Lung microvascular endothelial cell (primary cell): Measurements from ENCODE around the gene MAP2K3. TPM values are rescaled to one million over a fixed set of nuclear protein-coding genes. Genes with fewer than 3 reads are reported as not detected.
"Not testable (repeated sequence)": the region's sequence is repeated elsewhere in the genome, so short reads cannot be mapped to it uniquely, and the experiment has no call there.

Source experiments
- DNase-seq, 2 donors: peaks; one replicate each; pipeline versions ENCODE4 v3.0.0 to v3.0.0-alpha.2; 2010; ENCODE audit warnings: low read depth in 2 of 2
- total RNA-seq: library from RNA; depleted of rRNA; stranded (reverse); fragments of >200 nt; gene quantifications from 2 replicates; pipeline ENCODE4 v1.2.1, GENCODE V29; 2014

MAP2K3 gene
- total RNA-seq, 1 donor from 2014 or later = 10.7 TPM

DNA sequence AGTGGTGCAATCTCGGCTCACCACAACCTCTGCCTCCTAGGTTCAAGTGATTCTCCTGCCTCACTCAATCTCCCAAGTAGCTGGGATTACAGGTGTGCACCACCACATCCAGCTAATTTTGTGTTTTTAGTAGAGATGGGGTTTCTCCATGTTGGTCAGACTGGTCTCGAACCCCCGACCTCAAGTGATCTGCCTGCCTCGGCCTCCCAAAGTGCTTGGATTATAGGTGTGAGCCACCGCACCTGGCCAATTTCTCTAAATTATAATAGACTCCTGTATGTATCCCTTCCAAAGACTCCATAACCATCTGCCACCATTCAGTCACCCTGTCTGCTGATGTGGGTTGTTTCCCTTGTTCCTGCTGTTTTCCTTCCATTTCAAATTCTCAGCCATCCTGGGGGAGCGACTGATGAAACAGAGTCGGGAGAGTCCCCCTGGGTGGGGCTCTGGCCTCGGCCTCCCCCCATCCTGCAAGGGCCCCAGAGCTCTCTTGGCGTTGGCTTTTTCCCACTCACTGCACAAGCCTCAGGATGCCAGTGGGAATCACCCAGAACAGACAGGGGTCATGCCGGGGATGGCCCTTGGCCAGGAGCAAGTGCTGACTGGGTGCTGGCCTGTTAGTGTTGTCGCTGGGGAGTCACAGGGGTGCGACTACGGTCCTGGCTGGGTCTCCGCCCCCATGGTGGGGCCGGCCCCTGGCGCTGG, 25.7 kb downstream of the MAP2K3 start:
- DNase-seq = not testable (repeated sequence)

DNA sequence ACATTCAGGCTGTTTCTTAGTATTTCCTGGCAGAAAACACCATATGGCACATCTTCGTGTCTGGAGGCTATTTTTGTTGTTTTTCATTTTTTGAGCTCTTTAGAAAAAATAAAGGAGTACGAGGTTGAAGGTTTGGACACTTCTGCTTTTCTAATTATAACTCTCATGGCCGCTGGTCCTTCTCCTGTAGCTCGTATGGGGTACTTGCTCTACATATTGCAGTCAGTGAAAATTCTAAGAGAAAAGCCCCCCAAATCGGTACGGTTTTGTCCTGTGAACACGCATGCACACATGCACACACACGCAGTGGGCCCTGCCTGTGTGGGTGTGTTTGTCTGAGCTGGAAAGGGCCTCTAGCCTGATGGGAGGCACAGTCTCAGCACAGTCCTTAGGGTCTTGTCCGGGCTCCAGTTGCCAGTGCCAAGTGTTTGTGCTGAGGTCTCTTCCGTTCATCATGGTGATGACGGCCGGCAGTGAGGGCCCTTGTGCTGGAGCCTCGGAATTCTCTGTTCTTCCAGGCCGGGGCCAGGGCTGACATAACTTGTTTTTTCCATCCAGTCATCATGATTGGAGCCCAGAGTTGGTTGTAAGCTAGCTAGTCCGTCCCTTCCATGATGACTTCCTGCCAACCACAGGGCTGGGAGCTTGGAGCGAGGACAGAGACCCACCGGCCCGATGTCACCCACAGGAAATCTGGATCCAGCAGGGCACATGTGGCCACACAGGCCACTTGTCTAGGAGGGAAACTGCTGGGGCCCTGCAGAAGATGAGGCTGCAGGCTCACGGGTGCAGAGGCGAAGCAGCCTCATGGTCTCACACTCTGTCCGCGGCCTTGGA, 26.5 kb downstream of the MAP2K3 start:
- DNase-seq = not testable (repeated sequence)

DNA sequence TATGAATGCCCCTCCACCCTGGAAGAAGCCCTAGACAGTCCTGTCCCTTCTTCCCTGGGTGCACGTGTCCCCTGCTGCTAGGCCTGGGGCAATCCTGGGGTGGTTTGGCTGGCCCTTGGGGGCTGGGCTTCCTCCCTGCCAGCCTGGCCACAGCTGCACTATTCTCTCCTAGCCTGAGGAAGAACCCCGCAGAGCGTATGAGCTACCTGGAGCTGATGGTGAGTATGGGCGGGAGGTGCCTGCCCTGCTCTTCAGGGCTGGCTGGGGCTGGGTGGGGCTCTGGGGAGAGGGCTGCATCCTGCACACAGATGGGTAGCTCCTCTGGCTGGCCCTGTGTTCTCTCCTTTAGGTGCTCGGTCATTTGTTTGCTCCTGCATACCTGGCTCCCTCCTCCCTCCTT, 28.8 kb downstream of the MAP2K3 start:
- no peak for DNase-seq

DNA sequence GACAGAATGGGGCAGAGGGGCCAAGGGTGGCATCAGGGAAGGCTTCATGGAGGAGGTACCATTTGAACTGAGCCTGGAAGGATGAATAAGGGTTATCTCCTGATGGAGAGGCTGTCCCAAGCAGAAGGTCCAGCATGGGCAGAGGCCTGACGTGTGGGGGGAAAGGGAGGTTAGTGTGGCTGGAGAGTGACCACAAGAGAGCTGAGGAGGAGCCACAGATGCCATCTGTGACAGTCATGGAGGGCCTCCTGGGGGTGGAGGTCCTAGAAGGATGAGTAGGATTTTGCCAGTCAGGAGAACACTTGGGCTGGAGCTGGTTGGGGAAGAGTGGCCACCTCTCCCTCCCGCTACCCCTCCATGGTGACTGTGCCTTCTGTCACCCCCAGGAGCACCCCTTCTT, 29.2 kb downstream of the MAP2K3 start:
- not testable (repeated sequence) for DNase-seq

DNA sequence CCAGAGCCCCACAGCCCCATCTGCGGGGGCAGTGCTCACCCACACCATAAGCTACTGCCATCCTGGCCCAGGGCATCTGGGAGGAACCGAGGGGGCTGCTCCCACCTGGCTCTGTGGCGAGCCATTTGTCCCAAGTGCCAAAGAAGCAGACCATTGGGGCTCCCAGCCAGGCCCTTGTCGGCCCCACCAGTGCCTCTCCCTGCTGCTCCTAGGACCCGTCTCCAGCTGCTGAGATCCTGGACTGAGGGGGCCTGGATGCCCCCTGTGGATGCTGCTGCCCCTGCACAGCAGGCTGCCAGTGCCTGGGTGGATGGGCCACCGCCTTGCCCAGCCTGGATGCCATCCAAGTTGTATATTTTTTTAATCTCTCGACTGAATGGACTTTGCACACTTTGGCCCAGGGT, 29.8 kb downstream of the MAP2K3 start:
- DNase-seq = not testable (repeated sequence)

DNA sequence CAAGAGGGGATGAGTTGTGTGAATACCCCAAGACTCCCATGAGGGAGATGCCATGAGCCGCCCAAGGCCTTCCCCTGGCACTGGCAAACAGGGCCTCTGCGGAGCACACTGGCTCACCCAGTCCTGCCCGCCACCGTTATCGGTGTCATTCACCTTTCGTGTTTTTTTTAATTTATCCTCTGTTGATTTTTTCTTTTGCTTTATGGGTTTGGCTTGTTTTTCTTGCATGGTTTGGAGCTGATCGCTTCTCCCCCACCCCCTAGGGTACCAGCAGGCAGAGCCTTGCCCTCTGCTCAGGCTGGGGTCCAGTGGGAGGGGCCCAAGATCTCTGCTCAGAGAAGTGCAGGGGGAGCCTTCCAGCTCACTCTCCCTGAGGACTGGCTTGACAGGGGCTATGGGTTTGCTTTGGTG, 30.2 kb downstream of the MAP2K3 start:
- not testable (repeated sequence) for DNase-seq

DNA sequence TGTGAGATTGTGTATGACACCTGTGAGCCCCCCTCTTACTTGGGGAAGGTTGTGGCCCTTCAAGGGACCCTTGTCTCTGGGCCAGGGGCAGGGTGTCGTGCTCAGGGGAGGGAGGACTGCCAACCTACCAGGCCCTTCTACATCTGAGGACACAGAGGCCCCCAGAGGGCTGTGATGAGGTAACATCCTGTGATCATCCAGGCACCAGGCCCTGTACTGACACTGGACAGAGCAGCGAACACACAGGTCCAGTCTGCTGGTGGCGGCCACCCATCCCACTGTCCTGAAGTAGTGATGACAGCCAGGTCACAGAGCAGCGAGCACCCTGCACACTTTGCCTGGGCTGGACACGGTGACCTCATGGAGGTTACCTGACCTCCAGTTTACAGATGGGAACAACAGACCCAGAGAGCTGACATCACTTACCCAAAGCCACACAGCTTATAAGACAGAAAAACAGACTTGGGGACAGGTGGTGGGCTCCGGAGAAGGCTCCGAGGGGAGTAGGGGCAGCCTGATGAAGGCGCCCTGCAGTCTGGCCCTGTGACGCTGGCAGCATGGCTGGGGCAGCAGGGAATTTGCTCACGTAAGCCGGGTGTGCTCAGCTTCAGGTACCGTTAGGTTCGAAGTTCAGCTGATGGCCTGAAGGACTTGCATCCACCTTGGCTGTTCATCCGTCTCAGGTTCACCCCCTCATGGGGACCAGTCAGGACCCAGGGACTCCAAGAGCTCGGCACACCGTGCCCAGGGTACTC, 30.9 kb downstream of the MAP2K3 start:
- DNase-seq = not testable (repeated sequence)

DNA sequence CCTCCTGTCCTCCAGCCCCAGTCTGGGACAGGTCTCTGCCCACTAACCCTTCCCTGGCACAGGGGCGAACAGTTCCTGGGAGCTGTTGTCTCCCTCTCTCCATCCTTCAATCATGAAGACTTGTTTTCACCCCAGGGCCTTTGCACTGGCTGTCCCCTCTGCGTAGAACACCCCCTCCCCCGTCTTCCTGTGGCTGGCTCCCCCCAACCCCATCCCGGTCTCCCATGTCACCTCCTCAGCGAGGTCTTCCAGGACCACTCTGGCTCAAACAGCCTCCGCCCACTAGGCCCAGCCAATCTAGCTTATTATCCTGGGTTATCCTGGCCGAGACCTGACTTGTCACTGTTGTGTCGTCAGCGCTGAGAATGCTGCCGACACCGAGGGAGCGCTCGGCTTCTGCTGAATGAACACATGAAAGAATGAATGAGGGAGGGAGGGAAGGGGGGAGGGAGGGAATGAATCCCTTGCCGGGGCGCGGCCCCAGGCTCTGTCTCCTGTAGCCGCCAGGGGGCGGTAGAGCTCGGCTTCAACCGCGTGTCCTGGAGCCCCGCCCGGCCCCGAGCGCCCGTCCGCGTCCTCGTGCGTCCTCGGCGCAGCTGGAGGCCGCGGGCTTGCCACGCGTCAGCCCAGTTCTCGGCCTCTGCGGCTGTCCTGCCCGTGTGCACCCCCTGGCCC, 31.8 kb downstream of the MAP2K3 start:
- DNase-seq = not testable (repeated sequence)

DNA sequence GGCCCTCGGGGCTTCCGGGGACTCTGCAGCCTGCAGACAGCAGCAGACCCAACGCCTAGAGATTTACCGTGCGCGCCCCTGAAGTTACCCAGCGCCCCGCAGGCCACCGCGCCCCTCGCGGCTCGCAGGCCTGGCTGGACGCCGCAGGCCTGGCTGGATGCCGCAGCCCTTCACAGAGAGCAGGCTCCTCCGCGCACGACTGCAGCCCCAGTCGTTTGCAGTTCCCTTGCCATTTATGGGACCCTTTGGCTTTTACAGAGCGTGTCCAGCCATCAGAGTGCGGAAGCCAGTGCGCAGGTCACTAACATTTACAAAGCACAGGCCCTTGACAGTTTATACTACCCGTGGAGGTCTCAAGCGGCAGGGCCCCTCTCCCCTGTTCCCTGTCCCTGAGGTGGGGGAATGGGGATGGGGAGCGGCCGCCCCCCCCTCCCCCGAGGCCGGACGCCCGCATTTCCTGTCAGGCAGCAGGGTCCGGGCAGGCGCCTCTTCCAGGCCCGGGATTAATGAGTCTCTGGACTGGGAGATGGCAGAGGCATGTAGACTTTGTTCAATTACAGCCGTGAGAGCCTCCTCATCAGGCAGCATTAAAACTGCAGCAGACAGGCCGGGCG, 32.5 kb downstream of the MAP2K3 start:
- DNase-seq = peak in 1 of 2 donors; percentile 38

DNA sequence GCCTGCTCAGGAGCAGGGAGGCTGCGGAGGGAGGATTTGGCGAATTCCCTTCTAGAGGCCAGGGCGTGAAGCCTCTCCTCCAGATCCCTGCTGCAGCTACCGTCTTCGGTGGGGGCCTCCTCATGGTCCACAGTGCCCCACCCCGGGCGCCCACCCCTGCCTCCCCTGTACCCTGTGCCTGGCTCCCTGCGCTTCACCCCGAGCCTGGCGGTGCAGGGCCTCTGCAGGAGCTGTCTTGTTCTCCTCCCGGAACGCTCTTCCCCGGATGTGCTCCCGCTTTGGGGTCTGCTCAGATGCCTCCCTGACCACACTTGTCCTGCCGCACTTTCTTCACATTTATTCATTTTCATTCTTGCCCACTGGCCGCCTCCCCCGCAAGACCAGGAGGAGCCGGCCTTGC, 33.3 kb downstream of the MAP2K3 start:
- DNase-seq = not testable (repeated sequence)

DNA sequence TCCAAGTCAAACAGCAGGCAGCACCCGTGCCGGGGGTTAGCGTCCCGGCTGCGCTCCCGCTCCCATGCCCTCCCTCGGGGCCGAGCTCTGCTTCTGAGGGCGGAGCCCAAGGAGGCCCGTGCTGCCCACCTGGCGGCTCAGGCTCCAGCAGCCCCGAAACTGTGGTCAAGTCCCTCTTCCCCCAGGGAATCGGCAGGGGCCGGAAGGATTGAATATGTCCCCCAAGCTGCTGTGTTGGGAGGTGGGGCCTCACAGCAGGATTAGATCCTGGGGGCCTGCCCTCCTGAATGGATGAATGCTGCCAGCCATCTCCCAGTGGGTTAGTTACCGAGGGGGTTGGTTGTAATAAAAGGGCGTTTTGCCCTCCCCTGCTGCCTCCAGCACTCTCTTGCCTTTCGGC, 33.9 kb downstream of the MAP2K3 start:
- no peak for DNase-seq

DNA sequence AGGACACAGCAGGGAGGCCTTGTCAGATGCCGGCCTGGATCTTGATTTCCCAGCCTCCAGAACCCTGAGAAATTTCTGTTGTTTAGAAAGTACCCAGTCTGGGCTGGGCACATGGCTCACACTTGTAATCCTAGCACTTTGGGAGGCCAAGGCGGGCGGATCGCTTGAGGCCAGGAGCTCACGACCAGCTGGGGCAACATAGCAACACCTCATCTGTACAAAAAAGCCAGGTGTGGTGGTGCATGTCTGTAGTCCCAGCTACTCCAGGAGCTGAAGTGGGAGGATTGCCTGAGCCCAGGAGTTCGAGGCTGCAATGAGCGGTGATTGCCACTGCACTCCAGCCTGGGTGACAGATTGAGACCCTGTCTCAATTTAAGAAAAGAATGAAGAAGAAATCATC, 34.3 kb downstream of the MAP2K3 start:
- not testable (repeated sequence) for DNase-seq

DNA sequence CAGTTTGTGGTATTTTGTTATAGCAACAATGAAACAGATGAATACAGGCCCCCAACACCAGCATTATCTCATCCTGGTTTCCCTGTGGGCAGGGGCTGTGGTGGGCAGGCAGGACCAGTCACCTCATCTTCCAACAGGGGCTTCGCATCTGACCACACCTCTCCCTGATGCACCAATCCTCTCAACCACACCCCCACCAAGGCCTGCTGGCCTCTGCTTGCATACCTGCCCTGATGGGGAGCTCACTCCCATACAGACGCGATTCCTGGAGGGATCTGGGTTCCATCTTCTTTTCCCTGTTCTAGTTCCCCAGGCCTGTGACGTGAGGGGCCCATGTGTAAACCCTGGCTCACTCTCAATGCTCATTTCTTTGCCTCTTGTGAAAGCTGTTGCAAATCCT, 34.7 kb downstream of the MAP2K3 start:
- DNase-seq = not testable (repeated sequence)

DNA sequence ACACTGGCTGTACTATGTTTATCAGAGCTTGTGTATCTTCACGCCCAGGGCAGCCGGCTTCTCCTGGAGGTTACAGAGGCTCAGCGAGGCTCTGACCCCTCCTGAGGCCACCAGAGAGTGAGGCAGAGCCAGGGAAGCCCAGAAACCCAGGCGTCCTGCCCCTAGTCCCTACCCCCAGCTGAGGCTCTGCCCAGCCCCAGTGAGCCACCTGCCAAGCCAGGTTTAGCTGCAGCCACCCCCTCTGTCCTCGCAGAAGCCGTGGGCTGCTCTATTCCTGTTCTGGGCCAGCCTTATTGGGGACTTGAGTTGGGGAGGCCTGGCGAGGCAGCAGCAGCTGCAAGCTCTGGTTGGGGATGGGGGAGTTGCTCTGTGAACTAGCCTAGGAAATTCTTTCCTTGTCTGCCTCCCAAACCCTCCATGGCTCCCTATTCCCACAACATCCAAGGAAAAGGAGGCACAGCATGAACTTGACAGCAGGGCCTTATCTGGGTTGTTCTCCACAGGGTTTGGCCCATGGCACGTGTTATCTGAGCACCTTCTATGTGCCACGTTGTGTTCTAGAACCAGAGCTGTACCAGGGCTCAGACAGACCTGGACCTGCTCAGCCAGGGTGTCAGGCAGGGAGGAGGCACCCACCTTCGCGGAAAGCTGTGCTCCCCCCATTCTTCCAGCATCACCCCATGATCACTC, 35.3 kb downstream of the MAP2K3 start:
- DNase-seq = not testable (repeated sequence)

DNA sequence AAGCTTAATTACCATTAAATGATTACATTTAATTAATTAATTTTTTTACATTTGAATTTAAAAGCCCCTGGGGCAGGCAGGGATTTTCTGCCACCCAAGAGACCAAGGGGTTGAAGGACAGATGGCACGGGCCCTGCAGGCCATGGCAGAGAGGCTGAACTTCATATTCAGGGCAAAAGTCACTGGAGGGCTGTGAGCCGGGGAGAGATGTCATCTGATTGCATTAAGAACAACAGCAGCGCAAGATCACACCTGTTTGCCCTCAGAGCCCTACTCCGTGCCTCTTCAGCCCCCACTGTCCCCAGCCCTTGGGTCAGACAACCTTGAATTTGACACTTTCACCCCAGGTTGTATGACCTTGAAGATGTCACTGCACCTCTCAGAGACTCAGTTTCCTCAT, 35.9 kb downstream of the MAP2K3 start:
- DNase-seq = not testable (repeated sequence)

DNA sequence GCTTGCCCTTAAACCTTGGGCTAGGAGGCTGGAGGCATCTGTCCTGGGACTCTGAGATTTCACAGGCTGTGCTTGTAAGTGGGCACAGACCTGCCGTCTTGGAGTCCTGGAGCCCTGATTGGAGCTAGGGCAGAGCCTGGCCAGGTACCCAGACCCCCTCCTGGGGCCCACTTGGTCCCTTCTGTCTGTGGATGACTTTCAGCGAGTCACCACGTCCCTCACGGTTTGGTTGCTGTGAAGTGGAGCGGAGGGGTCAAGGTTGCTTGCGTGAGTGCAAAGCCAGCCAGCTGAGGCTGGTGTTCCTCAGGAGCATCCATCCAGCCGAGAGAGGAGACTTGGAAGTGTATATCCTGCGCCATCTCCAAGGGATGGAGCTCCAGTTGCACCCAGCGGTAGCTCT, 36.5 kb downstream of the MAP2K3 start:
- DNase-seq = not testable (repeated sequence)

DNA sequence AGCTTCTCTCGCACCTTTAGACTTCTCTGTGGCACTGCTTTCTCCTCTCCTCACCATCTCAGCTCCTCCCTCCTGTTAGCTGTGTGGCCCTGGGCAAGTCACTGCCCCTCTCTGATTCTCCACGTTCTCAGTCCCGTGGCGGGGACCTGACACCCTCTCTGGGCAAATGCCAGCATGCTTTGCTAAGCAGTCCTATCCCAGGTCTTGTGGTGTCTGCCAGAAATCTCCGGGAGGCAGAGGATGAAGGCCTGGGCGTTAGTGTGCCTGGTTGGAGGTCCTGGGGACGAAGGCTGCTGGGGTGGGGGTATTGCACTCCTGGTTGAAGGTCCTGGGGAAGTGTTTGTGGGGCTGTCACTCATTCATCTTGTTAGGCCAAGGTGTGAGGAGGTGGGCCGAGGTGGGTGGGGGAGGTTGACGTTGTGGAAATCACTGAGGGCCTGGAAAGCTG, 37.3 kb downstream of the MAP2K3 start:
- DNase-seq = not testable (repeated sequence)

DNA sequence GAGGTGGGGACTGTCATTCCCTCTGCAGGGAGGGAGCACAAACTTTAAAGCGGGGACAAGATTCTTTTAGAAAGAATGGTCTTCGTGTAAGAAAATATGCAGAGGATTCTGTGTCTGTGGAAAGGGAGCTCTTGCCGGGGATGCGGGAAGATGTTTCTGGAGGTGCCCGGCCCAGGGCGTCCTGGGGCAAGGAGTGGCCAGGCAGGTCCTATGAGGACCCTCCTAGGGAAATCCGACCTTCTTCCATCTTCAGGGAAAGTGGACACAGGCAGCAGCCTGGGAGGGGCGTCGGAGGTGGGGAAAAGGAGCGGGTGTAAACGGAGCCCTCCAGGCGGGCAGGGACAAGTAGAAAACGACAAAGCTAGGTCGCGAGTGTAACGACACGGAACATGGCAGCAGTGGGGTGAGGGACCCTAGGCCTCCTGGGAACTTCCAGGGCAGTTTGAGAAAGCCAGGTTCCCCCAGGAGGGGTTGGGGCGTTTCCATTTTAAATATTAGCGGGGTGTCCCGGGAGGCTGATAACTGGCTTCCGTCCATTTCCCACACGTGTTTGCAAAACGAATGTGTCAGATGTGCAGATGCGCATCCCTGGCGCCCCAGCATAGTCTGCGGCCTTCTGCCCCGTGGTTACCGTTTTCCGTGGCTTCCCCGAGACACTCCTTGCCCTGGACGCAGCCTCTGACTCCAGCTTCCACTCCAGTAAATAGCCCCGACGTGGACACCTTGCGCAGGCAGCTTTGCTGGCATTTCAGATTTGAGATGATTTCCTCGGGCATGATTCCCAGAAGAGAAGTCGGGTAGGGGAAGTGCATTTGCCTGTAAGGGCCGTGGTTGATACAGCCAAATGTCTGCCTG, 39.0 kb downstream of the MAP2K3 start:
- DNase-seq = not testable (repeated sequence)

DNA sequence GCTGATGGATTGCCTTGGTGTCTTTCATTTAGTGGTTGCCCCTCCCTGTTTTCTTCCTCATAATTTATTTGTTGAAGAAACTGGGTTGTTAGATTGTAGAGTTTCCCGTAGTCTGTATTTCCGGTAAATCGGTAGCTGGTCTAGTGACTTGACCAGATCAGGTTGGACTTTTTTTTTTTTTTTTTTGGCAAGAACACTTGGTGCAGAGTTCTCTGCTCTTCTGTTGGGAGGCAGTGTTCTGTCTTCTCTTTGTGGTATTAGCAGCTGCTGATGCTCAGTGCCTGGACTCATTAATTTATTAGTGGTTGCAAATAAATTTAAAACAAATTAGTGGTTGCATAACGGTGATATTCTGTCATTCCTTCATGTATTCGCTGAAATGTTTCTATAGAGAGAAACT, 40.2 kb downstream of the MAP2K3 start:
- DNase-seq = not testable (repeated sequence)
